ENCODE results near the gene PTGIS.
A peak's percentile ranks its signal among the peaks of the same experiment; 100 is the strongest.
"Not testable (repeated sequence)": the region's sequence is repeated elsewhere in the genome, so short reads cannot be mapped to it uniquely, and the experiment has no call there.

Gene PTGIS

GRCh38 chr20:49612127-49612738 lies 44.3 kb upstream of the PTGIS start:
- Histone ChIP-seq H3K9me3 (ENCODE audit: severe bottlenecking) (no peaks in the 10 kb centered on the region), H3K27me3 (ENCODE audit: insufficient read depth, low read depth, severe bottlenecking) (no peaks in the 10 kb centered on the region), H3K4me3 (ENCODE audit: low read depth, low read length) (no peak overlapping the region), H3K27ac (no peak overlapping the region), H3K36me3 (no peaks in the 10 kb centered on the region)
- no peak for DNase-seq
- no peak for TF ChIP-seq CTCF (IDR thresholded peaks at IDR 0.05; ENCODE audit: low read depth, low read length)

- not testable (repeated sequence) for H3K4me3 ChIP-seq (ENCODE audit: low read depth, low read length); H3K36me3 ChIP-seq; H3K9me3 ChIP-seq (ENCODE audit: severe bottlenecking); DNase-seq; H3K27me3 ChIP-seq (ENCODE audit: insufficient read depth, low read depth, severe bottlenecking); H3K27ac ChIP-seq
These were observed 43.7 kb upstream of the PTGIS start for GRCh38 chr20:49611539-49612126.

GRCh38 chr20:49610691-49611538 lies 43.0 kb upstream of the PTGIS start:
- no peaks in the 10 kb centered on the region for H3K9me3 ChIP-seq (ENCODE audit: severe bottlenecking)
- TF ChIP-seq CTCF (IDR thresholded peaks at IDR 0.05; ENCODE audit: low read depth, low read length) = peak; percentile 96
- no peaks in the 10 kb centered on the region for H3K27me3 ChIP-seq (ENCODE audit: insufficient read depth, low read depth, severe bottlenecking)
- DNase-seq = peak; percentile 88
- no peak overlapping the region for H3K27ac ChIP-seq
- H3K36me3 ChIP-seq = no peaks in the 10 kb centered on the region
- peak overlapping the region; percentile 43 for H3K4me3 ChIP-seq (ENCODE audit: low read depth, low read length)

GRCh38 chr20:49608752-49609670 lies 41.1 kb upstream of the PTGIS start:
- peak; percentile 67 for DNase-seq
- Histone ChIP-seq H3K27me3 (ENCODE audit: insufficient read depth, low read depth, severe bottlenecking) (no peaks in the 10 kb centered on the region), H3K36me3 (no peaks in the 10 kb centered on the region), H3K9me3 (ENCODE audit: severe bottlenecking) (no peaks in the 10 kb centered on the region), H3K4me3 (ENCODE audit: low read depth, low read length) (no peak overlapping the region), H3K27ac (no peak overlapping the region)
- peak; percentile 98 for TF ChIP-seq CTCF (IDR thresholded peaks at IDR 0.05; ENCODE audit: low read depth, low read length)

- H3K4me3 ChIP-seq (ENCODE audit: low read depth, low read length) = no peak overlapping the region
- H3K9me3 ChIP-seq (ENCODE audit: severe bottlenecking) = no peaks in the 10 kb centered on the region
- H3K27ac ChIP-seq = no peak overlapping the region
- DNase-seq = no peak
- H3K36me3 ChIP-seq = no peaks in the 10 kb centered on the region
- no peak for TF ChIP-seq CTCF (IDR thresholded peaks at IDR 0.05; ENCODE audit: low read depth, low read length)
- H3K27me3 ChIP-seq (ENCODE audit: insufficient read depth, low read depth, severe bottlenecking) = no peaks in the 10 kb centered on the region
These were observed 39.6 kb upstream of the PTGIS start for GRCh38 chr20:49607568-49607967.

Data from WERI-Rb-1 (cell line).